ENCODE measurements around the gene ASPHD2. TPM values are rescaled to one million over a fixed set of nuclear protein-coding genes. Genes with fewer than 3 reads are reported as not detected.

ASPHD2 gene
- total RNA-seq, 1 experiment from 2014 or later, result 7.1 TPM

DNA sequence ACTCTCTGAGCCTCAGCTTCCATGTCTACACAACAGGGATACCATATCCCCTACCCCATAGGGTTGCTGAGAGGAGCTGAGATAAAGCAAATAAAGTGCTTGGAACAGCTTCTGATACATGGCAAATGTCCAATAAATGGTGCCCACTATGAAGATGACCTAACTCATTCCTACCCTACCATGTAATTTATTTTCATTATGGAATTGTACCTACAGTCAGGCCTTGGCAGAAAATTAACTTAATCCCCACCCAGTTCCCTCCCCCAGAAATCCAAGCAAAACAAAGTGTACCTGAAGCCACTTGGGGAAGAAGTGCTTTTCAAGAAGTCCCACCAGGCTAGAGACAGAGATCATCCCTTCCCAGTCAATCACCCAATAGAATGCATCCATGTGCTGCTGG lies 65.4 kb downstream of the ASPHD2 start:
- H4K8ac ChIP-seq (replicated peaks; ENCODE audit: insufficient read length, low read depth, low read length), result no peak overlapping the region
- H3K23me2 ChIP-seq (ENCODE audit: insufficient read length, low read depth, low read length, poor library complexity, severe bottlenecking), result no peaks in the 10 kb centered on the region
- peaks cover 40 to 92% (median 77%) of the 10 kb centered on the region in 3 experiments; a peak in 6 of 7 replicates for H3K36me3 Mint-ChIP-seq (ENCODE audit: insufficient read depth in 1 of 3, low read depth in 3 of 3)

More for the DNA sequence above, 65.4 kb downstream of the ASPHD2 start:
- no peaks in the 10 kb centered on the region for H3K27me3 Mint-ChIP-seq (ENCODE audit: low read depth)
- Histone ChIP-seq H2BK15ac (ENCODE audit: low read depth, low read length) (no peak overlapping the region), H4K91ac (ENCODE audit: insufficient read length, low read depth, low read length) (no peak overlapping the region), H3K23ac (ENCODE audit: insufficient read length, low read depth, low read length) (no peak overlapping the region), H3K4ac (ENCODE audit: low read depth, low read length) (no peak overlapping the region), H3K4me1 (ENCODE audit: insufficient read depth, low read length) (no peaks in the 10 kb centered on the region), H3K79me1 (ENCODE audit: insufficient read depth, low read depth, low read length, poor library complexity, severe bottlenecking) (no peaks in the 10 kb centered on the region), H3K9ac (ENCODE audit: extremely low read depth, insufficient read length, low read length) (no peak overlapping the region), H3K27ac (ENCODE audit: insufficient read length, low read depth, low read length) (no peak overlapping the region), H2AK5ac (ENCODE audit: insufficient read length, low read length) (no peak overlapping the region), H2BK20ac (ENCODE audit: low read depth, low read length, poor library complexity, severe bottlenecking) (no peak overlapping the region), H3T11ph (ENCODE audit: low read length) (no peak overlapping the region), H3K9me3 (ENCODE audit: control insufficient read depth, low read depth, low read length) (no peaks in the 10 kb centered on the region), H4K5ac (ENCODE audit: insufficient read length, low read depth, low read length) (no peak overlapping the region), H3K27me3 (ENCODE audit: insufficient read depth, low read length) (no peaks in the 10 kb centered on the region), H3K14ac (ENCODE audit: insufficient read depth, low read length) (no peak overlapping the region), H2AFZ (ENCODE audit: low read length) (no peak overlapping the region), H4K20me1 (ENCODE audit: control insufficient read depth, insufficient read depth, insufficient read length) (no peaks in the 10 kb centered on the region), H3K4me2 (ENCODE audit: insufficient read depth, insufficient read length, low read length) (no peak overlapping the region), H2BK12ac (ENCODE audit: insufficient read length, low read depth, low read length) (no peak overlapping the region), H2BK120ac (ENCODE audit: low read depth, low read length, poor library complexity, severe bottlenecking) (no peak overlapping the region), H3K18ac (ENCODE audit: insufficient read length, low read depth, low read length) (no peak overlapping the region), H3K56ac (ENCODE audit: insufficient read length, low read depth, low read length) (no peak overlapping the region), H2BK5ac (ENCODE audit: insufficient read length, low read length) (no peak overlapping the region), H3K79me2 (ENCODE audit: insufficient read depth, low read length) (no peaks in the 10 kb centered on the region)
- peak overlapping the region in 1 of 3 experiments; percentile 61; a peak in 1 of 7 replicates for H3K27ac Mint-ChIP-seq
- no peak overlapping the region for H3K4me3 Mint-ChIP-seq
- H3K4me1 Mint-ChIP-seq, result no peaks in the 10 kb centered on the region
- DNase-seq, result no peak
- TF ChIP-seq, protein P1, sequence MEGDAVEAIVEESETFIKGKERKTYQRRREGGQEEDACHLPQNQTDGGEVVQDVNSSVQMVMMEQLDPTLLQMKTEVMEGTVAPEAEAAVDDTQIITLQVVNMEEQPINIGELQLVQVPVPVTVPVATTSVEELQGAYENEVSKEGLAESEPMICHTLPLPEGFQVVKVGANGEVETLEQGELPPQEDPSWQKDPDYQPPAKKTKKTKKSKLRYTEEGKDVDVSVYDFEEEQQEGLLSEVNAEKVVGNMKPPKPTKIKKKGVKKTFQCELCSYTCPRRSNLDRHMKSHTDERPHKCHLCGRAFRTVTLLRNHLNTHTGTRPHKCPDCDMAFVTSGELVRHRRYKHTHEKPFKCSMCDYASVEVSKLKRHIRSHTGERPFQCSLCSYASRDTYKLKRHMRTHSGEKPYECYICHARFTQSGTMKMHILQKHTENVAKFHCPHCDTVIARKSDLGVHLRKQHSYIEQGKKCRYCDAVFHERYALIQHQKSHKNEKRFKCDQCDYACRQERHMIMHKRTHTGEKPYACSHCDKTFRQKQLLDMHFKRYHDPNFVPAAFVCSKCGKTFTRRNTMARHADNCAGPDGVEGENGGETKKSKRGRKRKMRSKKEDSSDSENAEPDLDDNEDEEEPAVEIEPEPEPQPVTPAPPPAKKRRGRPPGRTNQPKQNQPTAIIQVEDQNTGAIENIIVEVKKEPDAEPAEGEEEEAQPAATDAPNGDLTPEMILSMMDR (conservative IDR thresholded peaks at IDR 0.05), result no peak
- H3K9me3 Mint-ChIP-seq, result no peaks in the 10 kb centered on the region

Other genes starting within 250 kb of the ASPHD2 start
- gene HPS4, start 54.5 kb downstream of the ASPHD2 start, total RNA-seq (2021), result 24.4 and 26.2 TPM in 2 replicates
- 32.2 and 36.0 TPM in 2 replicates for gene SRRD, start 54.6 kb downstream of the ASPHD2 start, total RNA-seq (2021)
- 36.4 and 37.7 TPM in 2 replicates for gene TFIP11, start 83.2 kb downstream of the ASPHD2 start, total RNA-seq (2021)
- gene TPST2, start 160.9 kb downstream of the ASPHD2 start, total RNA-seq (2021), result 50.1 and 52.2 TPM in 2 replicates
- 4.3 and 5.4 TPM in 2 replicates for gene CRYBB1, start 188.8 kb downstream of the ASPHD2 start, total RNA-seq (2021)
- 0.37 and 0.52 TPM in 2 replicates for gene CRYBA4, start 192.7 kb downstream of the ASPHD2 start, total RNA-seq (2021)
- gene MIAT, start 228.3 kb downstream of the ASPHD2 start, total RNA-seq (2021), result 77.0 and 85.6 TPM in 2 replicates